Measurements from ENCODE around the gene CLDN4. TPM values are rescaled to one million over a fixed set of nuclear protein-coding genes. Genes with fewer than 3 reads are reported as not detected.

CLDN4 gene
- total RNA-seq, 1 donor from 2014 or later, result 29.5 TPM

DNA sequence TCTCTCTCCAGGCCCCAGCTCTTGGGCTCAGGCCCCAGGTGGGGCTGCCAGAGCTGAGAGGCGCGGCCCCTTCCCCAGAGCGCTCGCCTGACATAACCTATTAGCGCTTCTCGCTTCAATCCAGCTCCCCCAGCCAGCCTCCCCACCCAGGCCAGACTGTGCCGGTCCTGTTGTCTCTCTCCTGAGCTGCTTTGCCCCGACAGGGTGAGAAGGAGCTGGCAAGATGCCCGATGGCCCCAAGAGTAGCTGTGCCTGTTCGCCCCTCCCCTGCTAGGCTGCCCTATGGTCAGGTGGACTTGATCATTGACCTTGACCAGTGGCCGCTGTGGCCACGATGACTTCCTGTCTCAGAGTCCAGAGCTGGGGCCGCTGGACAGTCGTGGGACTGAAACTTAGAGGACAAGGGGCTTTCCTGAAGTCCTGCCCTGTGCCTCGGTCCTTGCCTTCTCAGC is 39.3 kb downstream of the CLDN4 start:
- no peak overlapping the region for H3K4me3 ChIP-seq
- TF ChIP-seq POLR2A (IDR thresholded peaks at IDR 0.05) (no peak), POLR2AphosphoS5 (IDR thresholded peaks at IDR 0.05; ENCODE audit: insufficient read depth in 1 of 2, low read depth in 1 of 2) (no peak)
- TF ChIP-seq, protein P1, sequence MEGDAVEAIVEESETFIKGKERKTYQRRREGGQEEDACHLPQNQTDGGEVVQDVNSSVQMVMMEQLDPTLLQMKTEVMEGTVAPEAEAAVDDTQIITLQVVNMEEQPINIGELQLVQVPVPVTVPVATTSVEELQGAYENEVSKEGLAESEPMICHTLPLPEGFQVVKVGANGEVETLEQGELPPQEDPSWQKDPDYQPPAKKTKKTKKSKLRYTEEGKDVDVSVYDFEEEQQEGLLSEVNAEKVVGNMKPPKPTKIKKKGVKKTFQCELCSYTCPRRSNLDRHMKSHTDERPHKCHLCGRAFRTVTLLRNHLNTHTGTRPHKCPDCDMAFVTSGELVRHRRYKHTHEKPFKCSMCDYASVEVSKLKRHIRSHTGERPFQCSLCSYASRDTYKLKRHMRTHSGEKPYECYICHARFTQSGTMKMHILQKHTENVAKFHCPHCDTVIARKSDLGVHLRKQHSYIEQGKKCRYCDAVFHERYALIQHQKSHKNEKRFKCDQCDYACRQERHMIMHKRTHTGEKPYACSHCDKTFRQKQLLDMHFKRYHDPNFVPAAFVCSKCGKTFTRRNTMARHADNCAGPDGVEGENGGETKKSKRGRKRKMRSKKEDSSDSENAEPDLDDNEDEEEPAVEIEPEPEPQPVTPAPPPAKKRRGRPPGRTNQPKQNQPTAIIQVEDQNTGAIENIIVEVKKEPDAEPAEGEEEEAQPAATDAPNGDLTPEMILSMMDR (IDR thresholded peaks at IDR 0.05), result no peak
- no peak for DNase-seq (ENCODE audit: extremely low spot score in 2 of 2)

DNA sequence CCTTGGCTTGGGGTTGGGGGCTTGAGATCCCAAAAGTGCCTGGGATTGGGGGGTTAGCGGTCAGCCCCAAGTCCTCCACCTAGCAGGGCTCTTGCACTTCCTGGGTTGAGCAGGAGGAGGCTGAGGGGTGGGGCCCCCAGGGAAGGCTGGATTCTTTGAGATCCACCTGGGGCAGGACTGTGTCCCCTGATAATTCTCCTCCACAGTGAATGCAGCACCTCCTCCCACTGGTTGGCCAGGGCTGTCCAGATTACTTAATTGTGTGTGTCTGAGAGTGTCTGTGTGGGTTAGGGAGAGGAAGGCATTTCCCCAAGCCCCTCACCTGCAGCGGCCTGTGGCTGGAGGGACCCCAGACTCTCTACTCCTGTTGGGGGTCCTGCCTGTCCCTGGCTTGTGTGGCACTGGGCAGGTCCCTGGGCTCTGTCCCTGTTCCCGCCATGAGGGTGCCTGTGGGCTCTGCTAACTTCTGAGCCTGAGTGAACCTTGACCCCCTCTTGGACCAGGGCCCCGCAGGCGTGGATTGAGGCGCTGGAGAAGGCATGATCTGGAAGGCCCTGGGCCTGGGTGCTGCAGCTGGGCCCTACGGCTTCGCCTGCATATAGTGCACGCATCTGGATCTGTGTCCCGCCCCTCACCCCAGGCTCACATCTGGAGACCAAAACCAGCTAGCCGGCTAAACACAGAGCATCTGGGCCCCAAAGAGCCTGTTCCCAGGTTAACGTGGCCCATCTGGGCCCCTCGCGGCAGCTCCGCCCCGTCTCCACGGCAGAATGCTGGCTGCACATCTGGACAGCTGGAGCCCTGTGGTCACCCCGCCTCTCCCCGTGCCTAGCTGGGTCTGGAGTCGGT is 40.6 kb downstream of the CLDN4 start:
- no peak overlapping the region for H3K4me3 ChIP-seq
- intact Hi-C loops (cut with DNase I), result no loop called here
- no peak for DNase-seq (ENCODE audit: extremely low spot score in 2 of 2)
- no peaks in the 10 kb centered on the region for H3K27me3 ChIP-seq
- peaks cover 33% of the 10 kb centered on the region for H3K4me1 ChIP-seq
- no peaks in the 10 kb centered on the region for H3K36me3 ChIP-seq
- H3K27ac ChIP-seq, result peak overlapping the region; percentile 62
- TF ChIP-seq, protein P1 (IDR thresholded peaks at IDR 0.05), result no peak
- peak in 1 of 2 donors; percentile 52 for TF ChIP-seq POLR2AphosphoS5 (IDR thresholded peaks at IDR 0.05; ENCODE audit: insufficient read depth in 1 of 2, low read depth in 1 of 2)
- H3K9me3 ChIP-seq, result no peaks in the 10 kb centered on the region

More for the DNA sequence above, 39.3 kb downstream of the CLDN4 start:
- Histone ChIP-seq H3K27me3 (no peaks in the 10 kb centered on the region), H3K36me3 (no peaks in the 10 kb centered on the region), H3K9me3 (no peaks in the 10 kb centered on the region), H3K4me1 (peaks cover 33% of the 10 kb centered on the region), H3K27ac (peak overlapping the region; percentile 56)
- intact Hi-C loops (cut with DNase I), result no loop called here

GRCh38 chr7:73872056-73872908 is 41.5 kb downstream of the CLDN4 start:
- Histone ChIP-seq H3K27ac (peak overlapping the region; percentile 62), H3K27me3 (no peaks in the 10 kb centered on the region), H3K36me3 (no peaks in the 10 kb centered on the region), H3K4me3 (no peak overlapping the region), H3K9me3 (no peaks in the 10 kb centered on the region), H3K4me1 (peaks cover 33% of the 10 kb centered on the region)
- TF ChIP-seq POLR2A (IDR thresholded peaks at IDR 0.05) (no peak), POLR2AphosphoS5 (IDR thresholded peaks at IDR 0.05; ENCODE audit: insufficient read depth in 1 of 2, low read depth in 1 of 2) (no peak)
- TF ChIP-seq, protein P1 (IDR thresholded peaks at IDR 0.05), result no peak
- intact Hi-C loops (cut with DNase I), result no loop called here
- no peak for DNase-seq (ENCODE audit: extremely low spot score in 2 of 2)

DNA sequence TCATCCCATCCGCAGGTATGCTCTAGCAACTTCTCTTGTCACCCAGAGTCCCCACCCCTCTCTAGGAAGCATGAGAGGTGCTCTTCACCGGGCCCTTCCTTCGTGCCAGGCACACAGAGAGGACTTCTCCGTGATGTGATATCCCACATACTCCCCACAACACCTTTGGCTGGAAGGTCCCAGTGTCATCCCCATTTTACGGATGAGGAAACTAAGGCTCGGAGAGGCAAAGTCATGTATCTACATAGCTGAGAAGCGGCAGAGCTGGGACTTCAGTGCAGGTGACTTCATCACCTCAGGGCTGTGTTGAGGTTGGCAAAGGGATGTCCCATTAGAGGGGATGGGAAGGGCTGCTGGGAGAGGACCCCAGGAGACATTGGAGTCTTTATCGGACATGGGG is 45.6 kb downstream of the CLDN4 start:
- Histone ChIP-seq H3K27ac (no peak overlapping the region), H3K9me3 (no peaks in the 10 kb centered on the region), H3K4me1 (peaks cover 33% of the 10 kb centered on the region), H3K27me3 (no peaks in the 10 kb centered on the region), H3K4me3 (no peak overlapping the region), H3K36me3 (no peaks in the 10 kb centered on the region)
- TF ChIP-seq POLR2AphosphoS5 (IDR thresholded peaks at IDR 0.05; ENCODE audit: insufficient read depth in 1 of 2, low read depth in 1 of 2) (no peak), POLR2A (IDR thresholded peaks at IDR 0.05) (no peak)
- TF ChIP-seq, protein P1 (IDR thresholded peaks at IDR 0.05), result no peak
- intact Hi-C loops (cut with DNase I), result no loop called here
- no peak for DNase-seq (ENCODE audit: extremely low spot score in 2 of 2)

Measured in vagina (tissue), 2 donors.